H9 (cell line): ENCODE measurements around the gene ID4. TPM values are rescaled to one million over a fixed set of nuclear protein-coding genes. Genes with fewer than 3 reads are reported as not detected.

Source experiments
- DNase-seq: peaks from one replicate; pipeline ENCODE4 v3.0.0-alpha.2; 2017
- H2AFZ ChIP-seq: one replicate; pipeline ENCODE4 v1.6.1; 2013; ENCODE audit warnings: mild to moderate bottlenecking, low read length, control low read depth, moderate library complexity
- H2AK5ac ChIP-seq: 2 replicates; pipeline ENCODE4 v1.6.1; 2013; ENCODE audit warnings: low read length, control low read depth, mixed read lengths; ENCODE audit not compliant: insufficient read length
- H2BK120ac ChIP-seq: one replicate; pipeline ENCODE4 v1.6.1; 2013; ENCODE audit warnings: low read depth, mild to moderate bottlenecking, low read length, control low read depth, inconsistent platforms; ENCODE audit not compliant: poor library complexity, severe bottlenecking
- H2BK12ac ChIP-seq: 2 replicates; pipeline ENCODE4 v1.6.1; 2013; ENCODE audit warnings: low read length, control low read depth, mixed read lengths, low read depth; ENCODE audit not compliant: insufficient read length
- H2BK15ac ChIP-seq: 2 replicates; pipeline ENCODE4 v1.6.1; 2013; ENCODE audit warnings: low read depth, low read length, control low read depth
- H2BK20ac ChIP-seq: one replicate; pipeline ENCODE4 v1.6.1; 2013; ENCODE audit warnings: low read depth, mild to moderate bottlenecking, low read length, control low read depth, inconsistent platforms; ENCODE audit not compliant: poor library complexity, severe bottlenecking
- H2BK5ac ChIP-seq: 2 replicates; pipeline ENCODE4 v1.6.1; 2013; ENCODE audit warnings: low read length, control low read depth, mixed read lengths; ENCODE audit not compliant: insufficient read length
- H3K14ac ChIP-seq: 2 replicates; pipeline ENCODE4 v1.6.1; 2013; ENCODE audit warnings: low read length, control low read depth; ENCODE audit not compliant: insufficient read depth
- H3K18ac ChIP-seq: 2 replicates; pipeline ENCODE4 v1.6.1; 2013; ENCODE audit warnings: low read depth, mild to moderate bottlenecking, mixed read lengths, low read length, control low read depth; ENCODE audit not compliant: insufficient read length
- H3K23ac ChIP-seq: 2 replicates; pipeline ENCODE4 v1.6.1; 2013; ENCODE audit warnings: low read length, control low read depth, mixed read lengths, low read depth; ENCODE audit not compliant: insufficient read length
- H3K23me2 ChIP-seq: 2 replicates; pipeline ENCODE4 v1.6.1; 2013; ENCODE audit warnings: low read depth, mild to moderate bottlenecking, mixed read lengths, low read length, control low read depth; ENCODE audit not compliant: insufficient read length, poor library complexity, severe bottlenecking
- H3K27ac ChIP-seq: 2 replicates; pipeline ENCODE4 v1.5.1; 2013; ENCODE audit warnings: low read length, control low read depth, mixed read lengths, low read depth; ENCODE audit not compliant: insufficient read length
- H3K27me3 ChIP-seq: 2 replicates; pipeline ENCODE4 v1.6.1; 2013; ENCODE audit warnings: low read length, control low read depth, inconsistent platforms; ENCODE audit not compliant: insufficient read depth
- H3K4ac ChIP-seq: 2 replicates; pipeline ENCODE4 v1.6.1; 2013; ENCODE audit warnings: low read depth, mild to moderate bottlenecking, control low read depth, inconsistent platforms, low read length, moderate library complexity
- H3K4me1 ChIP-seq: 2 replicates; pipeline ENCODE4 v1.6.1; 2013; ENCODE audit warnings: low read length, control low read depth, inconsistent platforms; ENCODE audit not compliant: insufficient read depth
- H3K4me2 ChIP-seq: 2 replicates; pipeline ENCODE4 v1.6.1; 2013; ENCODE audit warnings: low read length, control low read depth, mixed read lengths; ENCODE audit not compliant: insufficient read length, insufficient read depth
- H3K56ac ChIP-seq: 2 replicates; pipeline ENCODE4 v1.6.1; 2013; ENCODE audit warnings: low read depth, mild to moderate bottlenecking, mixed read lengths, low read length, control low read depth; ENCODE audit not compliant: insufficient read length
- H3K79me1 ChIP-seq: 2 replicates; pipeline ENCODE4 v1.6.1; 2013; ENCODE audit warnings: low read depth, mild to moderate bottlenecking, moderate library complexity, low read length, control low read depth, inconsistent platforms; ENCODE audit not compliant: insufficient read depth, poor library complexity, severe bottlenecking
- H3K79me2 ChIP-seq: 2 replicates; pipeline ENCODE4 v1.6.1; 2013; ENCODE audit warnings: low read length, control low read depth, inconsistent platforms; ENCODE audit not compliant: insufficient read depth
- H3K9ac ChIP-seq: 2 replicates; pipeline ENCODE4 v1.6.1; 2013; ENCODE audit warnings: low read length, control low read depth, mixed read lengths; ENCODE audit not compliant: insufficient read length; ENCODE audit errors: extremely low read depth
- H3K9me3 ChIP-seq: one replicate; pipeline ENCODE4 v1.6.1; 2013; ENCODE audit warnings: low read depth, low read length, inconsistent platforms; ENCODE audit not compliant: control insufficient read depth
- H3T11ph ChIP-seq: one replicate; pipeline ENCODE4 v1.6.1; 2013; ENCODE audit warnings: mild to moderate bottlenecking, low read length, control low read depth, inconsistent platforms
- H4K20me1 ChIP-seq: one replicate; pipeline ENCODE4 v1.6.1; 2013; ENCODE audit not compliant: control insufficient read depth, insufficient read length, insufficient read depth
- H4K5ac ChIP-seq: 2 replicates; pipeline ENCODE4 v1.6.1; 2013; ENCODE audit warnings: low read depth, mild to moderate bottlenecking, mixed read lengths, low read length, control low read depth; ENCODE audit not compliant: insufficient read length
- H4K8ac ChIP-seq: replicated peaks from 2 replicates; pipeline ENCODE4 v1.6.1; 2013; ENCODE audit warnings: low read length, control low read depth, mixed read lengths, low read depth; ENCODE audit not compliant: insufficient read length
- H4K91ac ChIP-seq: 2 replicates; pipeline ENCODE4 v1.6.1; 2013; ENCODE audit warnings: low read depth, mild to moderate bottlenecking, moderate library complexity, mixed read lengths, low read length, control low read depth; ENCODE audit not compliant: insufficient read length
- H3K27ac Mint-ChIP-seq, 3 experiments: 2 replicates in 2 of 3; 3 replicates in 1 of 3; pipeline ENCODE4 v1.8.0; 2020 to 2021; ENCODE audit warnings: mixed read lengths in 3 of 3, mild to moderate bottlenecking in 1 of 3, moderate library complexity in 1 of 3
- H3K27me3 Mint-ChIP-seq: 2 replicates; pipeline ENCODE4 v1.8.0; 2021; ENCODE audit warnings: low read depth, mild to moderate bottlenecking, moderate library complexity, mixed read lengths
- H3K36me3 Mint-ChIP-seq, 3 experiments: 2 replicates in 2 of 3; 3 replicates in 1 of 3; pipeline ENCODE4 v1.8.0; 2020 to 2021; ENCODE audit warnings: low read depth in 3 of 3, mixed read lengths in 3 of 3; ENCODE audit not compliant: insufficient read depth in 1 of 3
- H3K4me1 Mint-ChIP-seq, 2 experiments: 2 replicates each; pipeline ENCODE4 v1.8.0; 2020; ENCODE audit warnings: mixed read lengths in 2 of 2
- H3K4me3 Mint-ChIP-seq, 2 experiments: 2 replicates in 1 of 2; 3 replicates in 1 of 2; pipeline ENCODE4 v1.8.0; 2020 to 2021; ENCODE audit warnings: mild to moderate bottlenecking in 2 of 2, mixed read lengths in 2 of 2, moderate library complexity in 1 of 2
- H3K9me3 Mint-ChIP-seq, 2 experiments: 2 replicates in 1 of 2; 3 replicates in 1 of 2; pipeline ENCODE4 v1.8.0; 2020; ENCODE audit warnings: mild to moderate bottlenecking in 2 of 2, mixed read lengths in 2 of 2, moderate library complexity in 1 of 2
- WGBS: extraction: QIAGEN DNeasy Blood & Tissue Kit; methylation state at CpG from one replicate; pipeline ENCODE4 v1.1.7; 2013; ENCODE audit warnings: missing lambda C conversion rate, low lambda C conversion rate, mixed read lengths; ENCODE audit not compliant: insufficient read length; ENCODE audit errors: extremely low coverage; 5-methylcytosine and 5-hydroxymethylcytosine counted together
- total RNA-seq: library from RNA; stranded (reverse); gene quantifications from 2 replicates; pipeline ENCODE4 v1.2.1, GENCODE V29; 2021
- TF ChIP-seq, protein P1 (sequence below): fragments of 200-600 bp; sonication (generic); conservative IDR thresholded peaks from 3 replicates; pipeline ENCODE4 v1.8.0; 2021; ENCODE audit warnings: antibody characterized with exemption, mild to moderate bottlenecking

ID4 gene
- total RNA-seq, 1 experiment from 2014 or later, result 14.0 TPM

GRCh38 chr6:19873031-19873430 is 35.9 kb downstream of the ID4 start:
- no peak for DNase-seq
- no peaks in the 10 kb centered on the region for H3K36me3 Mint-ChIP-seq
- Histone ChIP-seq H3K4me2 (no peak overlapping the region), H3K23ac (no peak overlapping the region), H3K14ac (no peak overlapping the region), H3K18ac (no peak overlapping the region), H4K8ac (no peak overlapping the region), H3K27me3 (no peaks in the 10 kb centered on the region), H3K4ac (no peak overlapping the region), H4K5ac (no peak overlapping the region), H3K9me3 (no peaks in the 10 kb centered on the region), H2BK120ac (no peak overlapping the region), H2AK5ac (no peak overlapping the region), H2BK15ac (no peak overlapping the region), H2BK20ac (no peak overlapping the region), H4K20me1 (no peaks in the 10 kb centered on the region), H3K27ac (no peak overlapping the region), H3K79me2 (no peaks in the 10 kb centered on the region), H2BK5ac (no peak overlapping the region), H3K79me1 (no peaks in the 10 kb centered on the region), H3T11ph (no peak overlapping the region), H3K9ac (no peak overlapping the region), H2AFZ (no peak overlapping the region), H3K56ac (no peak overlapping the region), H3K4me1 (no peaks in the 10 kb centered on the region), H2BK12ac (no peak overlapping the region), H4K91ac (no peak overlapping the region), H3K23me2 (no peaks in the 10 kb centered on the region)
- no peaks in the 10 kb centered on the region for H3K27me3 Mint-ChIP-seq
- H3K4me3 Mint-ChIP-seq, result no peak overlapping the region
- H3K4me1 Mint-ChIP-seq, result peaks cover 5 to 12% of the 10 kb centered on the region in 2 experiments
- no CpG with 5 or more reads among the region's 2 CpGs for WGBS
- peak overlapping the region in 1 of 3 experiments; percentile 19; a peak in 1 of 7 replicates for H3K27ac Mint-ChIP-seq
- H3K9me3 Mint-ChIP-seq, result no peaks in the 10 kb centered on the region
- TF ChIP-seq, protein P1, sequence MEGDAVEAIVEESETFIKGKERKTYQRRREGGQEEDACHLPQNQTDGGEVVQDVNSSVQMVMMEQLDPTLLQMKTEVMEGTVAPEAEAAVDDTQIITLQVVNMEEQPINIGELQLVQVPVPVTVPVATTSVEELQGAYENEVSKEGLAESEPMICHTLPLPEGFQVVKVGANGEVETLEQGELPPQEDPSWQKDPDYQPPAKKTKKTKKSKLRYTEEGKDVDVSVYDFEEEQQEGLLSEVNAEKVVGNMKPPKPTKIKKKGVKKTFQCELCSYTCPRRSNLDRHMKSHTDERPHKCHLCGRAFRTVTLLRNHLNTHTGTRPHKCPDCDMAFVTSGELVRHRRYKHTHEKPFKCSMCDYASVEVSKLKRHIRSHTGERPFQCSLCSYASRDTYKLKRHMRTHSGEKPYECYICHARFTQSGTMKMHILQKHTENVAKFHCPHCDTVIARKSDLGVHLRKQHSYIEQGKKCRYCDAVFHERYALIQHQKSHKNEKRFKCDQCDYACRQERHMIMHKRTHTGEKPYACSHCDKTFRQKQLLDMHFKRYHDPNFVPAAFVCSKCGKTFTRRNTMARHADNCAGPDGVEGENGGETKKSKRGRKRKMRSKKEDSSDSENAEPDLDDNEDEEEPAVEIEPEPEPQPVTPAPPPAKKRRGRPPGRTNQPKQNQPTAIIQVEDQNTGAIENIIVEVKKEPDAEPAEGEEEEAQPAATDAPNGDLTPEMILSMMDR, result peak; percentile 44; the same call in 2 of the 3 replicates
